NCI-H2227 (cell line): ENCODE results near the gene STAU1.
"Not testable (repeated sequence)": the region's sequence is repeated elsewhere in the genome, so short reads cannot be mapped to it uniquely, and the experiment has no call there.

Experiments used
- DNase-seq: peaks from one replicate; lab custom pipeline; 2025; ENCODE audit not compliant: unreplicated experiment; lab: John Stamatoyannopoulos, UW

The STAU1 gene

GRCh38 chr20:49203746-49204145 is 15.6 kb upstream of the STAU1 start:
- DNase-seq = no peak

DNA sequence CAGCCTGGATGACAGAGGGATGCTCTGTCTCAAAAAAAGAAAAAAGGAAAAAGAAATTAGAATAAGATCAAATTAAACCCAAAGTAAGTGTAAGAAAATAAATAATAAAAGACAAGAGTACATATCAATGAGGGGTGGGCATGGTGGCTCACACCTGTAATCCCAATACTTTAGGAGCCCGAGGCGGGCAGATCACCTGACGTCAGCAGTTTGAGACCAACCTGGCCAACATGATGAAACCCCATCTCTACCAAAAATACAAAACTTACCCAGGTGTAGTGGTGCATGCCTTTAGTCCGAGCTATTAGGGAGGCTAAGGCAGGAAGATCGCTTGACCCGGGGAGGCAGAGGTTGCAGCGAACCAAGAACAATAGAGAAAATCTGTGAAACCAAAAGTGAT is 14.9 kb upstream of the STAU1 start:
- no peak for DNase-seq

DNA sequence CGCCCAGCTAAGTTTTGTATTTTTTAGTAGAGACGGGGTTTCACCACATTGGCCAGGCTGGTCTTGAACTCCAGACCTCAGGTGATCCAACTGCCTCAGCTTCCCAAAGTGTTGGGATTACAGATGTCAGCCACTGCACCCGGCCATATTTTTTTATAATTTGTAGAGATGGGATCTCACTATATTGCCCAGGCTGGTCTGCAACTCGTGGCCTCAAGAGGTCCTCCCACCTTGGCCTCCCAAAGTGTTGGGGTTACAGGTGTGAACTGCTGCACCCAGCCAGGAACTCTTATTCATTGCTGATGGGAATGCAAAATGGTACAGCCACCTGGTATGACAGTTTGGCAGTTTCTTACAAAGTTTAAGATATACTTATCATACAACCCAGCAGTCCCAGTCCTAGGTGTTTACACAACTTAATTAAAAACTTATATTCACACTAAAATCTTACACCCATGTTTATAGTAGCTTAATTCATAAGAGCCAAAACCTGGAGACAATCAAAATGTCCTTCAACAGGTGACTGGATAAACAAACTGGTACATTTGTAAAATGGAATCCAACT is 11.7 kb upstream of the STAU1 start:
- DNase-seq = no peak

- not testable (repeated sequence) for DNase-seq
Observed at GRCh38 chr20:49192944-49193518, 4.9 kb upstream of the STAU1 start.

DNA sequence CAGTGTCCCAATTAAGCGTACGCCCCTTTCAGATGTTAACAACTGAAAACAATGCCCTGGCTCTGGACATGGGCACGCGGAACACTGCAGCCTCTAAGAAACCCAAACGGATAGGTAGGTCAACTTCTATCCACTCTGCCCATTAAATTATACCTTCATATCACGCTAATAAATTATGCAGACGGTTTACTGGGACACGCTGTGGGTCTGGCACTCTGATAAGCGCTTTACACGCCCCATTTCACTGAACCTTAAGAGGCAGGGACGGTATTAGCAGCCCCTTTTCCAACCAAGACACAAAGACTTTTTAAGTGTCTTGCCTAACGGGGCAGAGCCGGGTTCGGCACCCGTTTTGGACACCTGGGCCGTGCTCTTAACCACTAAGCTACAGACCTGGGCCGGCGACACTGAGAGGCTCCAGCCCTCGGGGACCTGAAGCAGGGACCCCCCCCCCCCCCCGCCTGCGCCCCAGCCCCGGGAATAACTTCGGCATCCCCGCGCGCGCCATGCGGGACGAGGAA is 744 bp downstream of the STAU1 start:
- peak; percentile 37 for DNase-seq

GRCh38 chr20:49186535-49187329 is 1.4 kb downstream of the STAU1 start:
- peak; percentile 24 for DNase-seq

DNA sequence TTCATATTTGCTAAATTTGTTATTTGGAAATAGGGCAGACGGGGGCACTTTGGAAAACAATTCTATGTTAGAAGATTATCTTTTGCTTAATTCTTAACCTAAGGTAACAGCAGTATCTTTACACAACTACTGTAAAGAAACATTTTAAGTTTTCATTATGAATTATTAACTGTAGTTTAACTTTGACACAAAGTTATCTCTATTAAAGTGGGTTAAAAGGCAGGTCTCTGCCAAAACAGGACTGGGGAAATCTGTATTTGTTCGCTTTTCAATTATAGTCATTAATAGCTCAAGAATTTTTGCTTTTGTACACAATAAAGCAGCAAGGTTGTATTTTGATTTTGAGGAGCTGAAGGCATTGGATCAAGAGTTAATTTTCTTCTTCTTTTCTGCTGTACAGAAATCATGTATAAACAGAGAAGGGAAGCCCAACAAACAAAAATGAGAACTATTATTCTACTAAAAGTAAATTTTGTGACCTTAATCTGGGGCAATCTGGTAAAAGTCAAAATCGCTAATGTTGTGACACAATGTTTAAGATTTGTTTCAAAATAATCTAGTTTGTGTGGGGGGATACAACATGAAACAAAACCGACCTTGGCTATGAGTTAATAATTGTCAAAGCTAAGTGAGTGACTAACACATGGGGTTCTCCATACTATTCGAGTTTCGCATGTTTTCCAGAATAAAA is 2.9 kb downstream of the STAU1 start:
- no peak for DNase-seq

GRCh38 chr20:49184691-49185070 is 3.5 kb downstream of the STAU1 start:
- DNase-seq = no peak

DNA sequence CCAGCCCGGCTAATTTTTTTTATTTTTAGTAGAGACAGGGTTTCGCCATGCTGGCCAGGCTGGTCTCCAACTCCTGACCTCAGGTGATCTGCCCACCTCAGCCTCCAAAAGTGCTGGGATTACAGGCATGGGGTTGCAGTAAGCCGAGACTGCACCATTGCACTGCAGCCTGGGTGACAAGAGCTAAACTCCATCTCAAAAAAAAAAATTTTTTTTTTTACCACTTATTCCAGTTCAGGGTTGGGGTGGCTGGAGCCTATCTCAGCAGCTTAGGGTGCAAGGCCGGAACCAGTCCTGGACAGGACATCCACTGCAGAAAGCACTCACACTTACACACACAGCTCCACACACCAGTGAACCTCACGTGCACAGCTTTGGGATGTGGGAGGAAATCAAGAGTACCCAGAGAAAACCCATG is 4.0 kb downstream of the STAU1 start:
- not testable (repeated sequence) for DNase-seq

DNA sequence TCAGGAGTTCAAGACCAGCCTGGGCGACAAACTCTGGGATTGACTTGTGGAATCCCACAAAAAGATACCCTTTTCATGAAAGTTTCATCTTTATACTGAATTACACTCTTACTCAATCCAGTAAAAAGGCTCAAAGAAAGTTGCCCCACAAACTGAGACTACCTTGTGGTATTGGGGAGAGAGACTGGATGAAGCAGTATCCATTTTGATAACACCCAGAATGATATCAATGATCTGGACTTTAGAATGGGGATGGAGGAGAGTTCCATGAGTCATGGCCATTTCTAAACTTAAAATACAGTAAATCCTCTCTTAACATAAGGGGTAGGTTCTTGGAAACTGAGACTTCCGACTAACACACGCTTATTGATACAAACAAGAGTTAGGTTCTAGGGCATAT is 4.7 kb downstream of the STAU1 start:
- DNase-seq = no peak

- DNase-seq = no peak
Observed at GRCh38 chr20:49181265-49181877, 6.8 kb downstream of the STAU1 start.

- DNase-seq = no peak
Observed at GRCh38 chr20:49179368-49180277, 8.5 kb downstream of the STAU1 start.

DNA sequence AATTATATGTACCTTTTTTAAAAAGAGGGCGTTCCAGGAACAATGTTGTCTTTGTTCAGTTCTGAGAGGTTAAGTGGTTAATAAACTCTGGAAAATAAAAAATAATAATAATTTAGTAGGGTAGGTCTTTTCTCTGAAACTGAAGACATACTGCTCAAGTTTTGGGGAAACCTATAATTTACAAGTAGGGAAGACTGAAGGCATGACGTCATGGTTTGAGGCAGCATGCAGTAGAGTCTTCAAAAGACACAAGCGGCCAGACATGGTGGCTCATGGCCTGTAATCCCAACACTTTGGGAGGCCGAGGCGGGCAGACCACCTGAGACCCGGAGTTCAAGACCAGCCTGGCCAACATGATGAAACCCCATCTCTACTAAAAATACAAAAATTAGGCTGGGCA is 14.0 kb downstream of the STAU1 start:
- no peak for DNase-seq

GRCh38 chr20:49172413-49172812 is 15.7 kb downstream of the STAU1 start:
- DNase-seq = no peak

DNA sequence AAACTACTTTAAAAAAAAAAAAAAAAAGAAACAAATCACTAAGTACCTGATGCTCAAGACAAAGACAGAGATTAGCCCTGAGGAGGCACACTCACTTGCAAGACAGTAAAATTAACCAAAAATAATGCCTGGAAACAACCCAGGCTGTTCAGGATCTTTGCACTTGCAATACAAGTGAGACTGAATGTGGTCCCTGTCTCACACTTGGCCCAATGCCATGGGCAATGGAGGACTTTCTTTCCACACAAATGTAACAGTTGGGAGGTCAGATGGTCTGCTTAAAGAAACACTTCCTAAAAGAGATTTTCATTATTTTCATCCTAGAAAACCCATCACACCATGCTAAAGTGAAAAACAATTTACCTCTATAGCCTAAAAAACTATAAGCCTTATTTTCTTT is 16.2 kb downstream of the STAU1 start:
- no peak for DNase-seq

DNA sequence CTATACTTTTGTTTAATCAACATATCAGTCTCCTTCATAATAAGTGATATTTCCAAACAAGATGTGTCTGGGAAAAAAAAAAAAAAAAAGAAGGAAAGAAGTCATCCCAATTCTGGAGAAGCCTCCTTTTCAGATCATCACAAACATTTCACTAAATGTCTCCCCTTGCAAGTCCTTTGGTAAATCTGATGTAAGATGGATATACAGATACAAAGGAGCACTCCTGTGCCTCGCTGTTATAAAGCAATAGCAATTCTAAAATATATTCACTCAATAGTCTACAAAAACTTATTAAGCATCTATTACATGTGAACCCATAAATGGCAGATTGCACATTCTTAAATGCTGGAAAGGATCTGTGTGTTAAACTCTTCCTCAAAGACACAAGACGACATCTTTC is 17.4 kb downstream of the STAU1 start:
- no peak for DNase-seq

DNA sequence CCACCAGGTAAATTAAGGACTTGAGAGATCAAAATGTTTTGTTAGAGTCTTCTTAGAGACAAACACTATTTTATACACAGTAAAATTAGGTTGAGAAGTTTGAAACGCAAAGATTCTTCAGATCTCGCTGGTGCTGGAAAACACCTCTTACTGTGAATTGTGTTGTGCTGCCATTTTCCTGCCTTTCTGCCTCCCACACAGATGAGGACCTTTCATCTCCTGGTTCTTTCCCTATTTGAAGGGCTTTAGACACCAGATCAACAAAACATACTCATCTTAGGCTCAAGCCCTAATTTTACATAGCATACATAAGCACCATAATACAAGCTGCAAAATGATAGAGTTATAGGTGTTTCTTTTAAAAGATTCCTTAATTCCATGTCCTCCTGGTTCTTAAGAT is 18.6 kb downstream of the STAU1 start:
- no peak for DNase-seq

GRCh38 chr20:49168864-49169263 is 19.3 kb downstream of the STAU1 start:
- not testable (repeated sequence) for DNase-seq

DNA sequence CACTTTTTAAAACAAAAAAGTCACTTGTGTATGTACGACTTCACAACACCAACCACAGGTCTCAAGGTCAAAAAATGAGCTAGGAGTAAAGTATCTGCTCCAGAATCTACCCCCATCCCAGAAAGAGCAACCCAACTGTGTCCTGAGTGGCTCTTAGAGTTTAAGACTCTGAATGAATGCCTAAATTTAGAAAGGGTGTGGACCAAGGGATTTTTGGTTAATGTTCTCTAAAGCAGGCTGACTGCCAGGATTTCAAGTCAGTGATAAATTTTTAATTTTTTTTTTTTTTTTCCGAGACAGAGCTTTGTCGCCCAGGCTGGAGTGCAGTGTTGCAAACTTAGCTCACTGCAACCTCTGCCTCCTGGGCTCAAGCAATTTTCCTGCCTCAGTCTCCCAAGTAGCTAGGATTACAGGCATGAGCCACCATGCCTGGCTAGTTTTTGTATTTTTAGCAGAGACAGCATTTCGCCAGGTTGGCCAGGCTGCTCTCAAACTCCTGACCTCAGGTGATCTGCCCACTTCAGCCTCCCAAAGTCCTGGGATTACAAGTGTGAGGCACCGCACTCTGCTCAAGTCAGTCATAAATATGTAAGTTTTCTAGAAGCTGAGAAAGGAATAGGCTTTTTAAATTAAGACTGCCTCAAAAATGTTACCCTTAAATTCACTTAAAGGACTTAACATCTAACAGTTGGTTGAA is 20.2 kb downstream of the STAU1 start:
- no peak for DNase-seq
